Spleen (tissue), 13 donors: ENCODE measurements around the gene SDR39U1. TPM values are rescaled to one million over a fixed set of nuclear protein-coding genes. Genes with fewer than 3 reads are reported as not detected.
"Not testable (repeated sequence)": the region's sequence is repeated elsewhere in the genome, so short reads cannot be mapped to it uniquely, and the experiment has no call there.

Source experiments
- DNase-seq: peaks from one replicate; pipeline ENCODE4 v3.0.0-alpha.2; 2020
- H3K27ac ChIP-seq, 8 donors: fragments of 200-600 bp; sonication (generic) in 7 of 8; 1 replicate in 4 of 8; 2 replicates in 4 of 8; pipeline versions ENCODE4 v1.5.0 to v1.8.0; 2016 to 2021; ENCODE audit warnings: inconsistent platforms in 4 of 8, mild to moderate bottlenecking in 4 of 8, moderate library complexity in 1 of 8
- H3K27me3 ChIP-seq, 7 donors: fragments of 200-600 bp; sonication (generic) in 6 of 7; replicated peaks in 1 of 7; 1 replicate in 4 of 7; 2 replicates in 3 of 7; pipeline versions ENCODE4 v1.5.0 to v1.8.0; 2016 to 2021; ENCODE audit warnings: inconsistent platforms in 3 of 7, mild to moderate bottlenecking in 1 of 7
- H3K36me3 ChIP-seq, 6 donors: fragments of 200-600 bp; sonication (generic) in 5 of 6; 1 replicate in 4 of 6; 2 replicates in 2 of 6; pipeline versions ENCODE4 v1.5.0 to v1.8.0; 2016 to 2021; ENCODE audit warnings: inconsistent platforms in 2 of 6
- H3K4me1 ChIP-seq, 6 donors: fragments of 200-600 bp; sonication (generic) in 5 of 6; 1 replicate in 3 of 6; 2 replicates in 3 of 6; pipeline versions ENCODE4 v1.5.0 to v1.8.0; 2016 to 2021; ENCODE audit warnings: inconsistent platforms in 3 of 6
- H3K4me3 ChIP-seq, 8 donors: fragments of 200-600 bp; sonication (generic) in 7 of 8; 1 replicate in 4 of 8; 2 replicates in 4 of 8; pipeline versions ENCODE4 v1.5.0 to v1.8.0; 2016 to 2021; ENCODE audit warnings: inconsistent platforms in 4 of 8, mild to moderate bottlenecking in 4 of 8, moderate library complexity in 2 of 8
- H3K9me3 ChIP-seq, 8 donors: fragments of 200-600 bp; sonication (generic) in 7 of 8; 1 replicate in 4 of 8; 2 replicates in 4 of 8; pipeline versions ENCODE4 v1.5.0 to v1.8.0; 2016 to 2021; ENCODE audit warnings: inconsistent platforms in 4 of 8
- CTCF ChIP-seq, 11 experiments: fragments of 200-600 bp in 7 of 11; fragments of 450-650 bp in 4 of 11; sonication (generic) in 4 of 11; IDR thresholded peaks in 8 of 11; conservative IDR thresholded peaks in 3 of 11; 1 replicate in 7 of 11; 2 replicates in 4 of 11; pipeline versions ENCODE4 v1.4.0 to v1.8.0; 2016 to 2021; ENCODE audit warnings: antibody characterized with exemption in 11 of 11, inconsistent platforms in 4 of 11, mild to moderate bottlenecking in 1 of 11
- POLR2A ChIP-seq, 3 donors: fragments of 450-650 bp; IDR thresholded peaks; one replicate each; pipeline ENCODE4 v1.5.1; 2017; ENCODE audit warnings: antibody characterized with exemption in 3 of 3, mild to moderate bottlenecking in 1 of 3
- POLR2AphosphoS5 ChIP-seq, 3 donors: sonication (generic); formaldehyde crosslinking; IDR thresholded peaks; one replicate each; pipeline ENCODE4 v1.5.1; 2017; ENCODE audit warnings: antibody characterized with exemption in 3 of 3
- WGBS, 5 donors: extraction: QIAGEN DNeasy Blood & Tissue Kit in 3 of 5; methylation state at CpG; one replicate each; pipeline versions ENCODE4 v1.1.5 to v1.1.7; 2013 to 2018; 5-methylcytosine and 5-hydroxymethylcytosine counted together
- intact Hi-C: fragments of 100-400 bp; cut with DNase I; formaldehyde crosslinking; loops from one replicate; pipeline ENCODE4 v1.15.0; 2023; ENCODE audit warnings: low total_unique reads
- long read RNA-seq, 2 donors: transcript quantifications; one replicate each; lab custom pipeline, GENCODE V29; 2026
- polyA plus RNA-seq, 3 donors: library from polyadenylated mRNA; stranded (reverse); fragments of 200-250 nt; gene quantifications; one replicate each; pipeline ENCODE4 v1.2.1, GENCODE V29; 2013
- total RNA-seq, 7 donors: library from RNA; depleted of rRNA in 3 of 7; stranded (reverse); fragments of >200 nt in 3 of 7; fragmentation: NEBNext Ultra II Directional in 4 of 7; extraction: Animal tissue kit (Norgen Biotek cat#: 25700) in 4 of 7; gene quantifications; one replicate each; pipeline versions ENCODE4 v1.1.0 to v1.2.1, GENCODE V29; 2016 to 2021
- donor health status: healthy with polysubstance abuse.
- donor health status: DM: no; HTN: no; CAD: no; lungs with moderate emphysema.
- donor health status: DM: no; HTN: no; CAD: no.
- donor health status: Bipolar disorder and iron deficiency.
- donor health status: healthy.
- donor health status: DM: no; HTN: no; CAD: no.
- donor health status: DM: yes; HTN: yes; CAD: no.

SDR39U1 gene
- total RNA-seq, result 10 to 100 TPM; 48.2 to 87.8 (median 63.7) TPM
- polyA plus RNA-seq, result 100 to 1,000 TPM in 2 of 3 donors, 10 to 100 TPM in 1; 94.6 to 146 (median 124) TPM
- long read RNA-seq, donor 1, transcript SDR39U1-218 (3 exons, 1,960 nt), result major isoform, 8 of 21 reads
- long read RNA-seq, donor 1, partial matches to known transcripts, result 0 of 21 reads
- long read RNA-seq, donor 1, other reads (novel, unspliced or antisense), result 0 of 21 reads
- long read RNA-seq, donor 2, transcript SDR39U1-203 (5 exons, 1,507 nt), result major isoform, 5 of 47 reads
- long read RNA-seq, donor 2, partial matches to known transcripts, result 37 of 47 reads
- long read RNA-seq, donor 2, other reads (novel, unspliced or antisense), result 0 of 47 reads

- 0% methylated on average over 44 to 52 of the region's 52 CpGs for WGBS, 5 donors
- H3K36me3 ChIP-seq, result peaks cover 0 to 41% (median 36%) of the 10 kb centered on the region in 6 donors
- no peaks in the 10 kb centered on the region for H3K9me3 ChIP-seq
- peak within 1 kb of the TSS; percentile 56 to 86 (median 62) for H3K4me3 ChIP-seq
- peaks cover 28 to 54% (median 48%) of the 10 kb centered on the region in 6 donors for H3K4me1 ChIP-seq
- H3K27me3 ChIP-seq, result no peaks in the 10 kb centered on the region
- intact Hi-C loops, result no loop called here
- peak in 2 of 3 donors; percentile 62 to 71 for TF ChIP-seq POLR2A (IDR thresholded peaks at IDR 0.05)
- peak in 1 of 11 experiments; percentile 34 for TF ChIP-seq CTCF (IDR thresholded peaks at IDR 0.05 in 8 of 11, conservative IDR thresholded peaks at IDR 0.05 in 3 of 11)
- TF ChIP-seq POLR2AphosphoS5 (IDR thresholded peaks at IDR 0.05), result peak; percentile 92 to 98 (median 97)
- H3K27ac ChIP-seq, result peak within 1 kb of the TSS; percentile 95 to 99 (median 99)
- peak; percentile 97 for DNase-seq
Observed at GRCh38 chr14:24442240-24443052, at the start of gene SDR39U1. Gene SDR39U1, minus strand, starts transcription at chr14:24442776. Its CDS starts 7 bp downstream, at chr14:24442769.

GRCh38 chr14:24491586-24492408 is 49.2 kb upstream of the SDR39U1 start:
- DNase-seq, intact Hi-C loops, H3K27ac ChIP-seq, H3K4me3 ChIP-seq, H3K9me3 ChIP-seq, H3K4me1 ChIP-seq, H3K36me3 ChIP-seq, H3K27me3 ChIP-seq: not testable (repeated sequence)
- 75 to 86% (median 77%) methylated on average over 14 to 19 of the region's 19 CpGs for WGBS, 5 donors

GRCh38 chr14:24483604-24484252 is 41.2 kb upstream of the SDR39U1 start:
- H3K27me3 ChIP-seq, result peaks cover 0 to 4% (median 0%) of the 10 kb centered on the region in 7 donors
- no peaks in the 10 kb centered on the region for H3K9me3 ChIP-seq
- TF ChIP-seq POLR2AphosphoS5 (IDR thresholded peaks at IDR 0.05) (no peak), POLR2A (IDR thresholded peaks at IDR 0.05) (no peak), CTCF (IDR thresholded peaks at IDR 0.05 in 8 of 11, conservative IDR thresholded peaks at IDR 0.05 in 3 of 11) (no peak)
- WGBS, 5 donors, result 18 to 35% (median 31%) methylated on average over 4 of the region's 4 CpGs
- no peak overlapping the region for H3K27ac ChIP-seq
- H3K36me3 ChIP-seq, result no peaks in the 10 kb centered on the region
- H3K4me3 ChIP-seq, result no peak overlapping the region
- peaks cover 0 to 26% (median 0%) of the 10 kb centered on the region in 6 donors for H3K4me1 ChIP-seq
- no peak for DNase-seq
- intact Hi-C loops, result no loop called here

GRCh38 chr14:24482699-24483303 is 40.2 kb upstream of the SDR39U1 start:
- H3K27ac ChIP-seq, DNase-seq: not testable (repeated sequence)
- 45 to 73% (median 53%) methylated on average over 2 of the region's 2 CpGs for WGBS, 5 donors

More at GRCh38 chr14:24482699-24483303, 40.2 kb upstream of the SDR39U1 start:
- H3K4me3 ChIP-seq, H3K9me3 ChIP-seq, H3K36me3 ChIP-seq, H3K27me3 ChIP-seq, intact Hi-C loops: not testable (repeated sequence)
- H3K4me1 ChIP-seq, result peaks cover 0 to 26% (median 0%) of the 10 kb centered on the region in 6 donors
